HG02798 (cell line): ENCODE data around the gene CLEC4D.
"Not testable (repeated sequence)": the region's sequence is repeated elsewhere in the genome, so short reads cannot be mapped to it uniquely, and the experiment has no call there.

Experiments
- ATAC-seq: cut with Tn5 transposase; IDR thresholded peaks from one replicate; pipeline ENCODE4 v1.9.1; 2021; ENCODE audit warnings: mild to moderate bottlenecking; ENCODE audit not compliant: unreplicated experiment, poor library complexity

Gene CLEC4D

GRCh38 chr12:8513256-8513655 is at the start of gene CLEC4D:
Gene CLEC4D (plus strand): TSS chr12:8513503. CDS start chr12:8513733, 230 bp downstream.
- no peak for ATAC-seq

GRCh38 chr12:8465301-8465996 is 47.9 kb upstream of the CLEC4D start:
- ATAC-seq, result no peak

GRCh38 chr12:8466241-8466640 is 47.1 kb upstream of the CLEC4D start:
- ATAC-seq, result no peak

DNA sequence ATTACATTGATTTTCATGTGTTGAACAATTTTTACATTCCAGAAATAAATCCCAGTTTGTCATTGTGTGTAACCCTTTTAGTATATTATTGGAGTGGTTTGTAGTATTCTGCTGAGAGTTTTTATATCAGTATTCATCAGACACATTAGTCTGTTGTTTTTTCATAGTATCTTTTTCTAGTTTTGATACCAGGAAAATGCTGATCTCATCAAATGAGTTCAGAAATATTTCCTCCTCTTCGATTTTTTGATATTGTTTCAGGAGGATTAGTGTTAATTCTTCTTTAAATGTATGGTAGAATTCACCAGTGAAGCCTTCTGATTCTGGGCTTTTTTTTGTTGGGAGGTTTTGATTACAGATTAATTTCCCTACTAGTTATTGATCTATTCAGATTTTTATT is 42.2 kb upstream of the CLEC4D start:
- no peak for ATAC-seq

- no peak for ATAC-seq
Observed at GRCh38 chr12:8475508-8476203, 37.6 kb upstream of the CLEC4D start.

- no peak for ATAC-seq
Observed at GRCh38 chr12:8482571-8483061, 30.7 kb upstream of the CLEC4D start.

GRCh38 chr12:8483079-8483478 is 30.2 kb upstream of the CLEC4D start:
- no peak for ATAC-seq

- ATAC-seq, result no peak
Observed at GRCh38 chr12:8491646-8492530, 21.4 kb upstream of the CLEC4D start.

DNA sequence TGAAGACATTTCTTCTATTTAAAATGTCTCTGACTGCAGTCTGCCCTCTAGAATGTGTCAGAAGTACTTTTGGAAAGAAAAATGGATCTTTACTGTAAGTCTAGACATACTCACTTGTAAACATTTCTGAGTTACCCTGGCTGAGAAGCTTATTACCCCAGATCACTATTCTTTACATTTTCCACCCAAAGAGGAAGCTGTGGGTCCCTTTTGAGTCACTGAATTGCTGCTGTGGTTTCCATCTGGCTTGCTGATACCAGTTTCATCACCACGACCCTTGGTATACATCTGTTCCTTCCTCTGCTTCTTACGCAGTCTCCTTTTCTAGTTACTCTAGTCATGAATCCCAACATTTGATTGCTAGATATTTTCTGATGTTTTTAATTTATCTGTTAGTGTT is 20.2 kb upstream of the CLEC4D start:
- peak; percentile 97 for ATAC-seq

- not testable (repeated sequence) for ATAC-seq
Observed at GRCh38 chr12:8495671-8496070, 17.6 kb upstream of the CLEC4D start.

DNA sequence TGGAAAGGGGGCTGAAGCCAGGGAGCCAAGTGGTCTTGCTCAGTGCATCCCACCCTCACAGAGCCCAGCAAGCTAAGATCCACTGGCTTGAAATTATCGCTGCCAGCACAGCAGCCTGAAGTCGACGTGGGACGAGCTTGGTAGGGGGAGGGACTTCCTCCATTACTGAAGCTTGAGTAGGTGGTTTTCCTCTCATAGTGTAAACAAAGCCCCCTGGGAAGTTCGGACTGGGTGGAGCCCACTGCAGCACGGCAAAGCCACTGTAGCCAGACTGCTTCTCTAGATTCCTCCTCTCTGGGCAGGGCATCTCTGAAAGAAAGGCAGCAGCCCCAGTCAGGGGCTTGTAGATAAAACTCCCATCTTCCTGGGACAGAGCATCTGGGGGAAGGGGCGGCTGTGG is 17.2 kb upstream of the CLEC4D start:
- ATAC-seq, result not testable (repeated sequence)

DNA sequence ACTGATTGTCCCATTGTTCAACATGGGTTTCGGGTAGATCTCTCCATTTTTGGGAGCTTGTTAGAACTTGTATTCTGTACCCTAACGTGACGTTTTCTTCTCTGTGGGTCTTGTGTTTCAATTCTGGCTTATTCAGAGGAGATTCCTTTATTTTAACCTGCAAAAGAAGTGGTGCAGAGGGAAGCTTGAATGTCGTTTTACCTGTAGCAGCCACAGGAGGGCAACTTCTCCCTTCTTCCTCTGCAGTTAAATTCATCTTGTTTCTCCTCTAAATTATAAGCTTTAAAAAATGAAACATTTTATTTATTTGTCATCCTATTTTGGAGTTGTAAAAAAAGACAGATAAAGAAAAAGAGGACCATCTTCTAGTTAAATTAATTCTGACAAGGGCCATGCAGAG is 13.7 kb upstream of the CLEC4D start:
- ATAC-seq, result no peak

DNA sequence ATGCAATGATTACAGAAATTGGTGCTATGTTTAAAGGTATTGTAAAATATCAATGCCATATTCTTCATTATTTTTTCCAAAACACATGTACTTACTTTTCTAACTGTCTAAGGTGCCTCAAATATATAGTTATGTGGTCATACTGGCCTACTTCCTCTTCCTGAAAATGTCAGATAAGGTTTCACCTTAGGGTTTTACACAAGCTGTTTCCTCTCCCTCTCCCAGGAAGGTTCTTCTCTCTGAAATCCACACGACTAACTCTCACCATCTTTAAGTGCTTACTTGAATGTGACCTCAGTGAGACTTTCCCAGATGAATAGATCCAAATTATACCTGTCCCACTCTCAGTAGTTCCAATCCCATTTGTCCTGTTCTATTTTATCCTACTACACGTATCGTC is 11.6 kb upstream of the CLEC4D start:
- ATAC-seq, result no peak

DNA sequence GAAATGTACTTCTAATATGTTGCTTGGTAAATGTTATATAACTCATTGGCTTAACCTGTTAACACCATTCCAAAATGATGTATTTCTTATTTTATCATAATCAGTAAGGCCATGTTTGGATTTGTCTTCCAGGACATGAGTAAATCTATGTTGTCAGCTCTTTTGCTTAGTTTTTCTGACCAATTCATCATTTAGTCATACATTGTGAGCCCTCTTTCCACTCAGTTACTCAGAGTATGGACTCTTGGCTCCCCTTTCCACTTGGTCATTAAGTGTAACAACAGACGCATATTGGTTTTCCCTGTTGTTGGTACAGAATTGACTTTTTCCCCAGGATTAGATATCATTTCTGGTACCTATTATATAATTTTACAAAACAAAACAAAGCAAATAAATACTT is 9.0 kb upstream of the CLEC4D start:
- no peak for ATAC-seq

- ATAC-seq, result no peak
Observed at GRCh38 chr12:8507596-8507995, 5.7 kb upstream of the CLEC4D start.

DNA sequence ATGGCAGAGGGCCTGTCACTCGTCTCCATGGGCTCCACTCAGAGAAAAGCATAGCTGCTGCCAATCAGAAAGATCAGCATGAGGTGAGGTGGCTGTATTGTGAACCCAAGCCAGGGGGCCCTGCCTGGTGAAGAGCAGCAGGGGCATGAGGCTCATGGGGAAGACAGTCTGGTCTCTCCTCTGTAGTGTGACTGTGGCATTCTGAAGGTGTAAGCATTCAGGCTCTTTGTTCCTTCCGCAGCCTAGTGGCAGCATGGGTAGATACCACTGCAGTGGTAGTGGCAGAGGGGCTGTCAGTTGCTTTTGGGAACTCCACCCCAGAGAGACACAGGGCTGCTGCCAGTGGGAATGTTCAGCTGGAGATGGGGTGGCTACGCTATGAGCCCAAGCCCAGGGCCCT is 5.1 kb upstream of the CLEC4D start:
- no peak for ATAC-seq

DNA sequence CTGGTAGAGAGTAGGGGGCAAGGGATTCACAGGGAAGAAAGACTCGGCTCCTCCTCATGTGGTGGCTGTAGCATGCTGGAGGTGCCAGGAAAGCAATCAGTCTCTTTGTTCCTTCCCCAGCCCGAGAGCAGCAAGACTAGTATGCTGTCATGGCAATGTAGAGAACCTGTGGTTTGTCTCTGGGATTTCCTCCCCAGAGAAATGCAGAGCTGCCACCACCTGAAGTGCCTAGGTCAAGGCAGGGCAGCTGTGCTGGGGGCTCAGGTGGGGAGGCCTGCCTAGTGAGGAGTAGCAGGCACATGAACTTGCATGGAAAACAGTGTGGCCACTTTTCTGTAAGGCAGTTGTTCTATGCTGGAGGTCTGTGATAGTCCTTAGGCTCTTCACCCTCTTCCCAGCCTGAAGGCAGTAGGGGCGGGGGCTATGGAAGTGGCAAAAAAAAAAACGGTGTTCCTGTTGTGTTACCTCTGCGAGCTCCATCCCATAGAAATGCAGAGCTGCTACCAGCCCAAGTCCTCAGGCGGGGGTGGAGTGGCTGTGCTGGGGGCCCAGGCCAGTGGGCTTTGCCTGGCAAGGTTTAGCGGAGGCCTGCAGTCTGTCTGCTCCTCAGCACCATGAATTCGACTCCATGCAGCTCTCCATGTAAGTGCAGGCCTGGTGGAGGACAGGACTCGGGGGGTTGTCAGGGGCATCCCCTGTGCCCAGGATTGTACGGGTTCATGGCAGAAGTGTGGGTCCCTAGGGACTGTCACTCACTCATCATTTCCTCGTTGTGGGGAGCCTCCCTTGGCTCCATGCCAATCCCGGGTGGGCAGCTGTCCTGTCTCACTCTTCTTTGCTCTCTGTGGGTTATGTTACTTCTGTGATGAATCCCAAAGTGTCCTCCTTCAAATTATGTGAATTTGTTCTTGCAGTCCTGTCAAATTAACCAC is 4.1 kb upstream of the CLEC4D start:
- ATAC-seq, result no peak

DNA sequence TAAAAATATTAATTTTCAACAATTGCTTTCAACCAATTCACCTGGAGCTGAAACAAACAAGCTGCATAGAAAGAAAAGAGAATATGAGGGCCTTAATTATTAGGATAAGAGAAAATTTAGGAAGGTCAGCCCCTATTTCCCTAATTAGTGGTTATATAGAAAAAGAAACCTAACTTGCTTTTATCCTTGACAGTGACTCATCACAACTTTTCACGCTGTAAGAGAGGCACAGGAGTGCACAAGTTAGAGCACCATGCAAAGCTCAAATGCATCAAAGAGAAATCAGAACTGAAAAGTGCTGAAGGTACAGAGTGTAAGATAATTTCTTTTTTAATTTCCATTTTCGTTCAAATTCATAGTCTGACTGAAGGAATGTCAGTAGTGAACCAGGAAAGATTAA is 4.7 kb downstream of the CLEC4D start:
- no peak for ATAC-seq

- no peak for ATAC-seq
Observed at GRCh38 chr12:8519171-8519570, 5.9 kb downstream of the CLEC4D start.
